RWPE1 (cell line): Measurements from ENCODE around the gene PGBD4.

ENCODE experiments used
- CTCF ChIA-PET: fragments of 350-600 bp; sonication (Branson Sonifier 250); formaldehyde crosslinking; extraction: SDS; loops from one replicate; lab custom pipeline; 2021; lab: Yijun Ruan, JAX
- POLR2A ChIA-PET: fragments of 400-600 bp; formaldehyde crosslinking; extraction: SDS; loops from one replicate; lab custom pipeline; 2020; ENCODE audit warnings: antibody characterized with exemption; ENCODE audit not compliant: low non-redundant PET; lab: Yijun Ruan, JAX
- DNase-seq: peaks from one replicate; pipeline ENCODE4 v3.0.0; 2012; ENCODE audit warnings: low spot score
- H3K27ac ChIP-seq: fragments of 450-650 bp; 2 replicates; pipeline ENCODE4 v1.5.1; 2017
- TF ChIP-seq, protein P1 (sequence below): fragments of 450-650 bp; conservative IDR thresholded peaks from 2 replicates; pipeline ENCODE4 v1.5.1; 2017; ENCODE audit warnings: low read depth, mild to moderate bottlenecking

The PGBD4 gene

DNA sequence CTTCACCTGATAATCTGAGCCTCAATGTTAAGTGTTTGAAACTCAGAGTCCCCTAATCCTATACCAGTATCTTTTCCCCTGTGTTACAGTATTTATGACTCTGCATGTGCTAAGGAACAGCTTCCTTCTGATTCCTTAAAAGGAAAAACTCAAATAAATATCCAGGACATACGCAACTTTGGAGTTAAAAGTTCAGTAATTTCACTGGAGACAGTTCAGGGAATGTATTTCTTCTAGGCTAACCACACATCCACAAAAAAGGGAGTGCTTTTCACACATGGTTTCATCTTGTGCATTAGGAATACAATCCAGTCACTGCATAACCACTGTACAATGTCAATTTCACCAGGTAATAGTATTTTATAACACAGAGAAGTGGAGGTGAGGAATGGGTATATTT lies 31.0 kb downstream of the PGBD4 start:
- POLR2A ChIA-PET: no interaction called here
- CTCF ChIA-PET: interaction anchor here (0.6 kb wide), 1 partner anchor 286 kb away, joined by 3 read pairs; no protein-coding TSS in a partner anchor
- no peak for DNase-seq
- H3K27ac ChIP-seq: no peak overlapping the region
- TF ChIP-seq, protein P1, sequence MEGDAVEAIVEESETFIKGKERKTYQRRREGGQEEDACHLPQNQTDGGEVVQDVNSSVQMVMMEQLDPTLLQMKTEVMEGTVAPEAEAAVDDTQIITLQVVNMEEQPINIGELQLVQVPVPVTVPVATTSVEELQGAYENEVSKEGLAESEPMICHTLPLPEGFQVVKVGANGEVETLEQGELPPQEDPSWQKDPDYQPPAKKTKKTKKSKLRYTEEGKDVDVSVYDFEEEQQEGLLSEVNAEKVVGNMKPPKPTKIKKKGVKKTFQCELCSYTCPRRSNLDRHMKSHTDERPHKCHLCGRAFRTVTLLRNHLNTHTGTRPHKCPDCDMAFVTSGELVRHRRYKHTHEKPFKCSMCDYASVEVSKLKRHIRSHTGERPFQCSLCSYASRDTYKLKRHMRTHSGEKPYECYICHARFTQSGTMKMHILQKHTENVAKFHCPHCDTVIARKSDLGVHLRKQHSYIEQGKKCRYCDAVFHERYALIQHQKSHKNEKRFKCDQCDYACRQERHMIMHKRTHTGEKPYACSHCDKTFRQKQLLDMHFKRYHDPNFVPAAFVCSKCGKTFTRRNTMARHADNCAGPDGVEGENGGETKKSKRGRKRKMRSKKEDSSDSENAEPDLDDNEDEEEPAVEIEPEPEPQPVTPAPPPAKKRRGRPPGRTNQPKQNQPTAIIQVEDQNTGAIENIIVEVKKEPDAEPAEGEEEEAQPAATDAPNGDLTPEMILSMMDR: no peak

DNA sequence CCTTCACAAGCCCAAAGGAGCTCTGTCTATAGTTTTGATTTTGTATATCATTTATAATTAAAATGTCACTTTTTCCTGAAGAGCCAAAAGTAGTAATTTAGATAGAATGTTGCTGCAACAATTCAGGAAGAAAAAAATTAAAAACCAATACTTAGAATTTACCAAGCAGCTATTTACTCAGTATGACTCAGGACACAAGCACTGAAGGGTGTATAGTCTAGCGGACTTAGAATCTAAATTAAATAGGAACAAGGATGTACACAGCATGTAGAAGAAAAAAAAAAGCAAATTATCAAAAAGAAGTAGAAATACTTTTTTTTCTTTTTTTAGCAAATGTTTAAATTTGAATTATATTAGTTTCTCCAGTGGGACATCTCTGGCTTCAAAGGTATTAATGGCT lies 31.6 kb downstream of the PGBD4 start:
- ChIA-PET CTCF (interaction anchor here (0.6 kb wide), 1 partner anchor 287 kb away, joined by 3 read pairs; no protein-coding TSS in a partner anchor), POLR2A (no interaction called here)
- DNase-seq: no peak
- no peak overlapping the region for H3K27ac ChIP-seq
- TF ChIP-seq, protein P1: no peak

DNA sequence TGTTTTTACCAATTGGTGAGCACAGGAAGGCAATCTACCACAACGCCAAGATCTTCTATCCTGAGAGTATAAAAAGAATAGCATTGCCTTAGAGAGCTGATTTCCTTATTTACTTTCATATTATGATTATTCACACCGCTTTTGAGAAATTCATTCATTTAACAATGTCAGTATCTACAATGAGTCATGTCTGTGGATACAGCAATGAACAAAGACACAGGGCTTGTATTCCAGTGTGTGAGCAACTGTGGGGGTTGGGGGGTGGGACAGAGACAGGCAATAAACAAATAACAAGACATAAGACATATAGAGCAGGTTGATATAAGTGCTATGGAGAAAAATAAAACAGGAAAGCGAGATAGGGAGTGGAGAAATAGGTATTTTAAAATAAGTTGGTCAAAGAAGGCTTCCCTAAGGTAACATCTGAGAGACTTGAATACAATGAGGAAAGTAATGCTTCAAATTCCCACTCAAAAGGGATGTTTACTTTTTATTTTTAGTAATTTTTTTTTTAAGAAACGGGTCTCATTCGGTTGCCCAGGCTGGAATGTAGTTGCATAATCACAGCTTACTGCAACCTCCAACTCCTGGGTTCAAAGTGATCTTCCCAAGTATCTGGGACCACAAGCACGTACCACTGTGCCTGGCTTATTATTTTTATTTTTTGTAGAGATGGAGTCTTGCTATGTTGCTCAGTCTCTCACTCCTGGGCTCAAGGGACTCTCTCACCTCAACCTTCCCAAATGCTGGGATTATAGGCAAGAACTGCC lies 45.7 kb downstream of the PGBD4 start:
- no peak overlapping the region for H3K27ac ChIP-seq
- peak; percentile 47 for DNase-seq
- ChIA-PET CTCF (interaction anchor here (0.6 kb wide), 1 partner anchor 39 kb away, joined by 3 read pairs; no protein-coding TSS in a partner anchor), POLR2A (no interaction called here)
- TF ChIP-seq, protein P1: no peak

DNA sequence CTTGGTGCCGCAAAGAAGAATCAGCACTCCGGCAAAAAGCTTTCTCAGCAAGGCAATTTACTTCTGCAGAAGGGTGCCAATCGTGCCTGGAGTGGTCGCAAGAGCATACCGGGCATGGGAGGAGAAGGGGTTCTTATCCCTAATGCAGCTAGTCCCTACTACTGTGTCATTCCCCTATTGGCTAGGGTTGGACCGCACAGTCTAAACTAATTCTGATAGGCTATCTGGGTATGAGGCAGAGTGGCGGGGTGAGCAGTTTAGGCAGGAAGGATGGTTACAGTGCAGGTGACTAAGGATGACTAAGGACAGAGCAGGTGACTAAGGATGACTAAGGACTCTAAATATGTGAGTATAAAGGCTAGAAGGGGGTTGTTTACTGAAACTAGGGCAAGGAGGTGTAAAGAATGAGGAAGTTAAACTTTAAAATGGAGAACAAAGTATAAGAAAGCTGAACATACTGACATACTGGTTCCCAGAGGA lies 52.9 kb downstream of the PGBD4 start:
- no peak overlapping the region for H3K27ac ChIP-seq
- peak; percentile 34 for DNase-seq
- TF ChIP-seq, protein P1: no peak
- POLR2A ChIA-PET: no interaction called here
- CTCF ChIA-PET: interaction anchor here (0.8 kb wide), 1 partner anchor 55 kb away, joined by 3 read pairs; the partner anchor contains the start of gene KATNBL1

DNA sequence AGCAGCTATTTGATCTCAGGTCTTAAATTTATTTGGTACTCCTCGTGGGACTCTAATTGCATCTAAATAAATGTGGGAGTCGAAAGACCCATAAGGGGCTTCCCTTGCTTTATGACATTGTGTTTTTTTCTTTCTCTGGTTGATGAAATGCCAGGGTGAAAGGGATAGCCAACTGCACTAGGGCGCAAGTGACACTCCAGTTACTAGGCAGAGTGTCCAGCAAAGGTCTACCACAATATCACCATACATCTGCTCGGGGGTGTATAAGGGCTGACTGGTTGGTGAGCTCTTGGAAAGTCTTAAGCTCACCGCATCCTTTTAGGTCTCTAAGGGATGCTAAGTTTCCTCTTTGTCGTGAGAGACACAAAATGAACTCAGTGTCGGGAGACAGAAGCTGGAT lies 54.0 kb downstream of the PGBD4 start:
- ChIA-PET CTCF (interaction anchor here (0.6 kb wide), 1 partner anchor 94 kb away, joined by 3 read pairs; no protein-coding TSS in a partner anchor), POLR2A (no interaction called here)
- TF ChIP-seq, protein P1: no peak
- H3K27ac ChIP-seq: no peak overlapping the region
- DNase-seq: no peak
